Calu3 (cell line): ENCODE data around the gene CLTCL1. TPM values are rescaled to one million over a fixed set of nuclear protein-coding genes. Genes with fewer than 3 reads are reported as not detected.

Source experiments
- BruUV-seq: library from RNA; stranded (reverse); fragments of 400-500 nt; replicated peaks from 2 replicates; lab custom pipeline; 2021; lab: Mats Ljungman, UMichigan
- CTCF ChIA-PET: fragments of 300-600 bp; sonication (Branson Sonifier 250); formaldehyde crosslinking; loops from one replicate; lab custom pipeline; 2022; ENCODE audit warnings: antibody characterized with exemption; lab: Charles Lee
- DNase-seq: peaks from one replicate; pipeline ENCODE4 v3.0.0; 2022
- H3K27ac Mint-ChIP-seq: one replicate; pipeline ENCODE4 v1.8.0; 2022; ENCODE audit warnings: mixed read lengths; ENCODE audit not compliant: unreplicated experiment
- H3K27me3 Mint-ChIP-seq: one replicate; pipeline ENCODE4 v1.8.0; 2022; ENCODE audit warnings: mixed read lengths; ENCODE audit not compliant: unreplicated experiment
- H3K36me3 Mint-ChIP-seq: one replicate; pipeline ENCODE4 v1.8.0; 2022; ENCODE audit warnings: mild to moderate bottlenecking, moderate library complexity, mixed read lengths; ENCODE audit not compliant: insufficient read depth, unreplicated experiment
- H3K4me1 Mint-ChIP-seq: one replicate; pipeline ENCODE4 v1.8.0; 2022; ENCODE audit warnings: mild to moderate bottlenecking, low read depth, mixed read lengths; ENCODE audit not compliant: unreplicated experiment
- H3K4me3 Mint-ChIP-seq: one replicate; pipeline ENCODE4 v1.8.0; 2022; ENCODE audit warnings: mild to moderate bottlenecking, low read depth, moderate library complexity, mixed read lengths; ENCODE audit not compliant: unreplicated experiment
- H3K9me3 Mint-ChIP-seq: one replicate; pipeline ENCODE4 v1.8.0; 2022; ENCODE audit warnings: low read depth, mixed read lengths; ENCODE audit not compliant: unreplicated experiment
- intact Hi-C: fragments of 100-400 bp; cut with micrococcal nuclease; formaldehyde crosslinking; loops from one replicate; pipeline ENCODE4 v1.10.0; 2022; ENCODE audit not compliant: unreplicated experiment
- total RNA-seq: library from RNA; stranded (reverse); gene quantifications from 2 replicates; pipeline ENCODE4 v1.2.3, GENCODE V29; 2022
- TF ChIP-seq, protein P1 (sequence below): fragments of 200-600 bp; IDR thresholded peaks from one replicate; pipeline ENCODE4 v1.8.0; 2022; ENCODE audit warnings: antibody characterized with exemption; ENCODE audit not compliant: unreplicated experiment

The CLTCL1 gene
- total RNA-seq, 1 experiment from 2014 or later, result 2.9 TPM

DNA sequence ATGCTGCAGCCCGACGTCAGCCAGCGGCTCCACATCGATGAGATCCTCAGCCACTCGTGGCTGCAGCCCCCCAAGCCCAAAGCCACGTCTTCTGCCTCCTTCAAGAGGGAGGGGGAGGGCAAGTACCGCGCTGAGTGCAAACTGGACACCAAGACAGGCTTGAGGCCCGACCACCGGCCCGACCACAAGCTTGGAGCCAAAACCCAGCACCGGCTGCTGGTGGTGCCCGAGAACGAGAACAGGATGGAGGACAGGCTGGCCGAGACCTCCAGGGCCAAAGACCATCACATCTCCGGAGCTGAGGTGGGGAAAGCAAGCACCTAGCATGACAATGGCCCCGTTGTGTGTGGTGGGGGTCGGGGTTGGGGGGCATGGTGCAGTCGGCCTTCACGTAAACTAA, 159.4 kb downstream of the CLTCL1 start:
- no peak for DNase-seq
- intact Hi-C loops, result no loop called here
- no TSS peak for BruUV-seq
- H3K9me3 Mint-ChIP-seq, result no peaks in the 10 kb centered on the region
- TF ChIP-seq, protein P1, sequence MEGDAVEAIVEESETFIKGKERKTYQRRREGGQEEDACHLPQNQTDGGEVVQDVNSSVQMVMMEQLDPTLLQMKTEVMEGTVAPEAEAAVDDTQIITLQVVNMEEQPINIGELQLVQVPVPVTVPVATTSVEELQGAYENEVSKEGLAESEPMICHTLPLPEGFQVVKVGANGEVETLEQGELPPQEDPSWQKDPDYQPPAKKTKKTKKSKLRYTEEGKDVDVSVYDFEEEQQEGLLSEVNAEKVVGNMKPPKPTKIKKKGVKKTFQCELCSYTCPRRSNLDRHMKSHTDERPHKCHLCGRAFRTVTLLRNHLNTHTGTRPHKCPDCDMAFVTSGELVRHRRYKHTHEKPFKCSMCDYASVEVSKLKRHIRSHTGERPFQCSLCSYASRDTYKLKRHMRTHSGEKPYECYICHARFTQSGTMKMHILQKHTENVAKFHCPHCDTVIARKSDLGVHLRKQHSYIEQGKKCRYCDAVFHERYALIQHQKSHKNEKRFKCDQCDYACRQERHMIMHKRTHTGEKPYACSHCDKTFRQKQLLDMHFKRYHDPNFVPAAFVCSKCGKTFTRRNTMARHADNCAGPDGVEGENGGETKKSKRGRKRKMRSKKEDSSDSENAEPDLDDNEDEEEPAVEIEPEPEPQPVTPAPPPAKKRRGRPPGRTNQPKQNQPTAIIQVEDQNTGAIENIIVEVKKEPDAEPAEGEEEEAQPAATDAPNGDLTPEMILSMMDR, result no peak
- no peaks in the 10 kb centered on the region for H3K27me3 Mint-ChIP-seq
- H3K27ac Mint-ChIP-seq, result no peak overlapping the region
- H3K4me3 Mint-ChIP-seq, result no peak overlapping the region
- H3K36me3 Mint-ChIP-seq, result peaks cover 31% of the 10 kb centered on the region
- CTCF ChIA-PET, result no interaction called here
- no peaks in the 10 kb centered on the region for H3K4me1 Mint-ChIP-seq

DNA sequence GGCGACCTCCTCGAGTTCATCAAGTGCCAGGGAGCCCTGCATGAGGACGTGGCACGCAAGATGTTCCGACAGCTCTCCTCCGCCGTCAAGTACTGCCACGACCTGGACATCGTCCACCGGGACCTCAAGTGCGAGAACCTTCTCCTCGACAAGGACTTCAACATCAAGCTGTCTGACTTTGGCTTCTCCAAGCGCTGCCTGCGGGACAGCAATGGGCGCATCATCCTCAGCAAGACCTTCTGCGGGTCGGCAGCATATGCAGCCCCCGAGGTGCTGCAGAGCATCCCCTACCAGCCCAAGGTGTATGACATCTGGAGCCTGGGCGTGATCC, 159.9 kb downstream of the CLTCL1 start:
- DNase-seq, result no peak
- no peaks in the 10 kb centered on the region for H3K27me3 Mint-ChIP-seq
- CTCF ChIA-PET, result no interaction called here
- no TSS peak for BruUV-seq
- intact Hi-C loops, result no loop called here
- peaks cover 26% of the 10 kb centered on the region for H3K36me3 Mint-ChIP-seq
- no peak overlapping the region for H3K27ac Mint-ChIP-seq
- no peak overlapping the region for H3K4me3 Mint-ChIP-seq
- no peaks in the 10 kb centered on the region for H3K9me3 Mint-ChIP-seq
- H3K4me1 Mint-ChIP-seq, result no peaks in the 10 kb centered on the region
- TF ChIP-seq, protein P1, result no peak

DNA sequence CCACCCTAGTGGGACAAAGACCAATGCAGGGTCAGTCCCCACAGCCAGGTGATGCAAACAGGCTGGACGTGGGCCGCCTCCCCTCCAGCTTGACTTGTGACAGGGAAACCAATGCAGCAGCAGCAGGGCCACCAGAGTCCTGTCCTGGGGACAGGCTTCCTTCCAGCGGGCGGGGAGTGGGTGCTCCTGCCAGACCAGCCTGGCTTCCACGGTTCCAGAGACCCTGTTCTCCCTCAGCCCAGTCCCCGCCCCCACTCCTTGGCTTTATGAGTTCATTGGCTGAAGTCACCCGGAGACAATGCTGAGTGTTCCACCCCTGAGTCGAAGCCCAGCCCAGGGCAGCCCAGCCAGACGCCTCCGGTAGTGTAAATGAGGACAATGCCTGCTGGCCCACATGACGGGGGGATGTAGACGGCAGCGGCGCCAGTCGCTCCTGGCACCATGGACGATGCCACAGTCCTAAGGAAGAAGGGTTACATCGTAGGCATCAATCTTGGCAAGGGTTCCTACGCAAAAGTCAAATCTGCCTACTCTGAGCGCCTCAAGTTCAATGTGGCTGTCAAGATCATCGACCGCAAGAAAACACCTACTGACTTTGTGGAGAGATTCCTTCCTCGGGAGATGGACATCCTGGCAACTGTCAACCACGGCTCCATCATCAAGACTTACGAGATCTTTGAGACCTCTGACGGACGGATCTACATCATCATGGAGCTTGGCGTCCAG, 160.4 kb downstream of the CLTCL1 start, which contains the start of gene TSSK2:
TSS of gene TSSK2 (plus strand) at position 350 of the 726 bp plus-strand sequence. CDS start at position 442, 92 bp downstream.
- H3K36me3 Mint-ChIP-seq, result peaks cover 22% of the 10 kb centered on the region
- CTCF ChIA-PET, result interaction anchor here (0.9 kb wide), 1 partner anchor 16 kb away, joined by 3 read pairs; no protein-coding TSS in a partner anchor

DNA sequence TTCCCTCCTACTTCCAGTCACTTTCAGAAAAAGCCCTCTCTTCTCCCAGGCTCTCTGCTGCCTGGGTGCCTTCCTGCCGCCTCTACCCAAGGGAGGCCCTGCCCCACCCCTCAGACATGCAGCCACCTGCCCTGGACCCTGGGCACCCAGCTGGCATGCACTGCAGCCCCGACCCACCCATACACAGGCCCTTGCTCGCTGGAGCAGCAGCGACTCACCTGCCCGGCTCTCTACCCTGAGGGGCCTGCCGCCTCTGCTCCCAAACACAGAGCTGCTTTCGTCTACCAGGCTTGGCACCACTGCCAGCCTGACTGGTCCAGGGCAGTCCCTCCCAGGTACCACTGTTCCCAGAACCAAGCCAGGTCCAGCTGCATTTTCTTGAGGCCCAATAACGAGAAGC, 161.6 kb downstream of the CLTCL1 start:
- TF ChIP-seq, protein P1, result no peak
- no TSS peak for BruUV-seq
- CTCF ChIA-PET, result interaction anchor here (0.5 kb wide), 1 partner anchor 43 kb away, joined by 6 read pairs; no protein-coding TSS in a partner anchor
- H3K9me3 Mint-ChIP-seq, result no peaks in the 10 kb centered on the region
- H3K27ac Mint-ChIP-seq, result no peak overlapping the region
- no peaks in the 10 kb centered on the region for H3K27me3 Mint-ChIP-seq
- no peak for DNase-seq
- no peak overlapping the region for H3K4me3 Mint-ChIP-seq
- no peaks in the 10 kb centered on the region for H3K4me1 Mint-ChIP-seq
- peaks cover 14% of the 10 kb centered on the region for H3K36me3 Mint-ChIP-seq
- intact Hi-C loops, result no loop called here

More for the DNA sequence above, 160.4 kb downstream of the CLTCL1 start, which contains the start of gene TSSK2:
- H3K27ac Mint-ChIP-seq, result no peak within 1 kb of the TSS
- H3K4me1 Mint-ChIP-seq, result no peaks in the 10 kb centered on the region
- no peak for DNase-seq
- no TSS peak for BruUV-seq
- no peak within 1 kb of the TSS for H3K4me3 Mint-ChIP-seq
- TF ChIP-seq, protein P1, result no peak
- H3K27me3 Mint-ChIP-seq, result no peaks in the 10 kb centered on the region
- H3K9me3 Mint-ChIP-seq, result no peaks in the 10 kb centered on the region
- intact Hi-C loops, result no loop called here

Other genes with a start within 250 kb of the CLTCL1 start
- 76.4 and 81.8 TPM in 2 replicates for gene DGCR2, start 169.3 kb downstream of the CLTCL1 start, total RNA-seq
- gene TSSK2, start 160.4 kb downstream of the CLTCL1 start, total RNA-seq, result not detected in 2 replicates
- gene ESS2, start 147.1 kb downstream of the CLTCL1 start, total RNA-seq, result 15.9 and 16.8 TPM in 2 replicates
- gene GSC2, start 141.4 kb downstream of the CLTCL1 start, total RNA-seq, result not detected in 2 replicates
- 118 and 120 TPM in 2 replicates for gene SLC25A1, start 113.0 kb downstream of the CLTCL1 start, total RNA-seq
- gene HIRA, start 140.0 kb upstream of the CLTCL1 start, total RNA-seq, result 32.0 and 36.4 TPM in 2 replicates
- 38.0 and 38.6 TPM in 2 replicates for gene MRPL40, start 140.8 kb upstream of the CLTCL1 start, total RNA-seq
- gene C22orf39, start 156.0 kb upstream of the CLTCL1 start, total RNA-seq, result 15.7 and 17.7 TPM in 2 replicates
- gene UFD1, start 187.5 kb upstream of the CLTCL1 start, total RNA-seq, result 87.8 and 95.7 TPM in 2 replicates
- 45.0 and 52.8 TPM in 2 replicates for gene CDC45, start 188.2 kb upstream of the CLTCL1 start, total RNA-seq
- gene CLDN5, start 232.7 kb upstream of the CLTCL1 start, total RNA-seq, result not detected in 2 replicates